Measurements from ENCODE around the gene BICDL1.

GRCh38 chr12:120091371-120092090, 102.5 kb downstream of the BICDL1 start:
- TF ChIP-seq POLR2A (IDR thresholded peaks at IDR 0.05) (no peak), CTCF (IDR thresholded peaks at IDR 0.05) (no peak), EP300 (IDR thresholded peaks at IDR 0.05) (no peak), POLR2AphosphoS5 (IDR thresholded peaks at IDR 0.05) (no peak)

Data from suprapubic skin (tissue), 4 donors.